Sigmoid colon (tissue), 7 donors: ENCODE results near the gene SLC2A13. TPM values are rescaled to one million over a fixed set of nuclear protein-coding genes. Genes with fewer than 3 reads are reported as not detected.

Experiments used
- DNase-seq: peaks from one replicate; pipeline ENCODE4 v3.0.0-alpha.2; 2019
- H3K27ac ChIP-seq, 4 donors: fragments of 200-600 bp; sonication (generic); one replicate each; pipeline ENCODE4 v1.5.1; 2016 to 2019; ENCODE audit warnings: mild to moderate bottlenecking in 1 of 4
- H3K27me3 ChIP-seq, 3 donors: fragments of 200-600 bp; sonication (generic); one replicate each; pipeline ENCODE4 v1.5.1; 2019; ENCODE audit warnings: mild to moderate bottlenecking in 1 of 3
- H3K36me3 ChIP-seq, 4 donors: fragments of 200-600 bp; sonication (generic); one replicate each; pipeline ENCODE4 v1.5.1; 2016 to 2019
- H3K4me1 ChIP-seq, 4 donors: fragments of 200-600 bp; sonication (generic); one replicate each; pipeline ENCODE4 v1.5.1; 2017 to 2019
- H3K4me3 ChIP-seq, 4 donors: fragments of 200-600 bp; sonication (generic); one replicate each; pipeline ENCODE4 v1.5.1; 2017 to 2019; ENCODE audit warnings: mild to moderate bottlenecking in 2 of 4, moderate library complexity in 1 of 4
- H3K9me3 ChIP-seq, 4 donors: fragments of 200-600 bp in 3 of 4; sonication (generic) in 3 of 4; one replicate each; pipeline versions ENCODE4 v1.5.1 to v1.6.1; 2013 to 2019
- CTCF ChIP-seq, 4 experiments: fragments of 450-650 bp in 3 of 4; fragments of 200-600 bp in 1 of 4; IDR thresholded peaks; one replicate each; pipeline ENCODE4 v1.5.1; 2016 to 2019; ENCODE audit warnings: antibody characterized with exemption in 4 of 4, mild to moderate bottlenecking in 3 of 4, moderate library complexity in 2 of 4
- EP300 ChIP-seq, 4 donors: sonication (generic); formaldehyde crosslinking; IDR thresholded peaks; one replicate each; pipeline ENCODE4 v1.6.1; 2017; ENCODE audit warnings: antibody characterized with exemption in 4 of 4
- POLR2A ChIP-seq, 2 donors: fragments of 450-650 bp; IDR thresholded peaks; one replicate each; pipeline ENCODE4 v1.6.1; 2016; ENCODE audit warnings: antibody characterized with exemption in 2 of 2, mild to moderate bottlenecking in 2 of 2, moderate library complexity in 2 of 2
- POLR2AphosphoS5 ChIP-seq, 4 donors: sonication (generic); formaldehyde crosslinking; IDR thresholded peaks; one replicate each; pipeline ENCODE4 v1.6.1; 2017; ENCODE audit warnings: antibody characterized with exemption in 4 of 4
- WGBS, 2 donors: extraction: QIAGEN DNeasy Blood & Tissue Kit; methylation state at CpG; one replicate each; pipeline ENCODE4 v1.1.7; 2013; 5-methylcytosine and 5-hydroxymethylcytosine counted together
- intact Hi-C: fragments of 100-400 bp; cut with DNase I; formaldehyde crosslinking; loops from one replicate; pipeline ENCODE4 v1.15.1; 2023
- polyA plus RNA-seq, 3 donors: library from polyadenylated mRNA; stranded (reverse); fragments of 200-250 nt; gene quantifications; one replicate each; pipeline ENCODE4 v1.2.3, GENCODE V29; 2013
- total RNA-seq, 4 donors: library from RNA; depleted of rRNA; stranded (reverse); fragments of >200 nt; gene quantifications; one replicate each; pipeline ENCODE4 v1.1.0, GENCODE V29; 2016
- donor health status: healthy with polysubstance abuse.
- donor health status: Bipolar disorder and iron deficiency.
- donor health status: healthy.

The SLC2A13 gene
- total and polyA plus RNA-seq, 7 donors, result 1.8 to 32.3 (median 20.2) TPM

- no peak for TF ChIP-seq POLR2A (IDR thresholded peaks at IDR 0.05)
- TF ChIP-seq POLR2AphosphoS5 (IDR thresholded peaks at IDR 0.05), result no peak
- TF ChIP-seq EP300 (IDR thresholded peaks at IDR 0.05), result no peak
- TF ChIP-seq CTCF (IDR thresholded peaks at IDR 0.05), result no peak
- H3K27ac ChIP-seq, result no peak overlapping the region
- WGBS, 2 donors, result 24 to 72% methylated on average over 1 of the region's 1 CpG
These were observed 134.5 kb downstream of the SLC2A13 start for GRCh38 chr12:39971348-39971747.

DNA sequence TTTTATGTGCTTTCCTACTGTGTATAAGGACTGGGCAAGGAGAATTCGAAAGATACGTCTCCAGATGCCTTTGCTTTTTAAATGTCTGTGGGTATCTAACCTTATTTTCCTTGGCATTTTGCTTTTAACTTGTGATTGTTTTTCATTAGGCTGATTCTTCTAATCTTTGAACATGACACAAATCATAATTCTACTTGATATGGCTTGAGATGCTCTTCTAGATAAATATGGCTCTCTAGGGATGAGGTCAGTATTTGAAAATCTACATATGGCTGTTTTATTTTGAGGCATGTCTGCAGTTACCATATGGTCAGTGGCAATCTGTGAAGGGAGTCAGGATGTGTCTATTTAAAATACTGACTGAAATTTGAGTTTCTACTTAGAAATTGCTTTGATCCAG lies 139.2 kb downstream of the SLC2A13 start:
- TF ChIP-seq POLR2AphosphoS5 (IDR thresholded peaks at IDR 0.05) (no peak), EP300 (IDR thresholded peaks at IDR 0.05) (no peak), CTCF (IDR thresholded peaks at IDR 0.05) (no peak), POLR2A (IDR thresholded peaks at IDR 0.05) (no peak)
- Histone ChIP-seq H3K4me1 (no peaks in the 10 kb centered on the region), H3K4me3 (no peak overlapping the region), H3K36me3 (no peaks in the 10 kb centered on the region), H3K27ac (no peak overlapping the region), H3K27me3 (no peaks in the 10 kb centered on the region), H3K9me3 (no peaks in the 10 kb centered on the region)
- no peak for DNase-seq
- intact Hi-C loops, result no loop called here
- WGBS, 2 donors, result 87 to 90% methylated on average over 2 of the region's 2 CpGs

More at GRCh38 chr12:39971348-39971747, 134.5 kb downstream of the SLC2A13 start:
- DNase-seq, result no peak
- Histone ChIP-seq H3K9me3 (no peaks in the 10 kb centered on the region), H3K4me3 (no peak overlapping the region), H3K27me3 (no peaks in the 10 kb centered on the region), H3K4me1 (peaks cover 0 to 10% (median 3%) of the 10 kb centered on the region in 4 donors), H3K36me3 (no peaks in the 10 kb centered on the region)
- intact Hi-C loops, result no loop called here

GRCh38 chr12:39966256-39966655 lies 139.6 kb downstream of the SLC2A13 start:
- TF ChIP-seq POLR2AphosphoS5 (IDR thresholded peaks at IDR 0.05), result no peak
- TF ChIP-seq POLR2A (IDR thresholded peaks at IDR 0.05), result no peak
- TF ChIP-seq EP300 (IDR thresholded peaks at IDR 0.05), result no peak
- Histone ChIP-seq H3K4me1 (no peaks in the 10 kb centered on the region), H3K36me3 (no peaks in the 10 kb centered on the region), H3K4me3 (no peak overlapping the region), H3K27me3 (no peaks in the 10 kb centered on the region), H3K27ac (no peak overlapping the region), H3K9me3 (no peaks in the 10 kb centered on the region)
- DNase-seq, result no peak
- intact Hi-C loops, result no loop called here
- WGBS, 2 donors, result 75 to 77% methylated on average over 2 of the region's 2 CpGs

DNA sequence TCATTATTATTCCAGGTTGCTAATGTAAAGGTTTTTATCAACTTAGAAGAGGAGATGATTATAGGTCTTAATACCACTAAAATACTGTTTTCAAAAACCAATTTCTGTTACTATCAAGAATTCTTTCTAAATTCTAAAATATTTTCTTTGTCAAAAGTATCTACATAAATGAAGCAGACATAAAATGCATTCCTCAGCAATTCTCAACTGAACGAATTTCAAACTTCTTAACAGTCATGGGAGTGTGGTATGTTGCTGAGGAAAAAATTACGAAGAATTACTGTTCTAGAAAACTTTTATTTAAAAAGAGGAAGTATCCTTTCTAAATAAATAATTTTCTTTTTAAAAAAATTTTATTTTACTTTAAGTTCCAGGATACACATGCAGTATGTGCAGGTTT lies 146.4 kb downstream of the SLC2A13 start:
- H3K36me3 ChIP-seq, result no peaks in the 10 kb centered on the region
- TF ChIP-seq CTCF (IDR thresholded peaks at IDR 0.05), result no peak
- no peak for TF ChIP-seq POLR2A (IDR thresholded peaks at IDR 0.05)
- no peak for TF ChIP-seq POLR2AphosphoS5 (IDR thresholded peaks at IDR 0.05)
- TF ChIP-seq EP300 (IDR thresholded peaks at IDR 0.05), result no peak
- WGBS, 2 donors, result 90 to 97% methylated on average over 2 of the region's 2 CpGs
- H3K4me3 ChIP-seq, result no peak overlapping the region
- no peaks in the 10 kb centered on the region for H3K4me1 ChIP-seq
- DNase-seq, result no peak
- no peak overlapping the region for H3K27ac ChIP-seq
- no peaks in the 10 kb centered on the region for H3K9me3 ChIP-seq
- H3K27me3 ChIP-seq, result no peaks in the 10 kb centered on the region
- intact Hi-C loops, result no loop called here

DNA sequence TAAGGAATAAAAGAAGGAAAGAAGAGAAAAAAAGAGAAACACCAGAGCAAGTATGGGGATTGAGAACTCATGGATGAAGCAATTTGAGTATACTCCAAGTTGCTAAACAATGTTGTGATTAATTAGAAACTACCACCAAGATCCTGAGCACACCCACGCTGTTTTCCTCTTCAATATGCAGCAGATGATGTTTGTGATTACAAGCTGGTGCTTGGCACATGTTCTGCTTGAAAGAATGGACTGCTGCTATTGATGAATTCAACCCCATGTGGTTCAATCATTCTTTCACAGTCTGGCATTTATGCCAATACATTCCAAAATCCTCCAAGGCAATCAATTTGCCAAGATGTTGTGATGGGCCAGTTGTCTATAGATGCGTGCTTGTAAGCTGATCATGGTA lies 146.8 kb downstream of the SLC2A13 start:
- Histone ChIP-seq H3K4me1 (no peaks in the 10 kb centered on the region), H3K36me3 (no peaks in the 10 kb centered on the region), H3K9me3 (no peaks in the 10 kb centered on the region), H3K4me3 (no peak overlapping the region), H3K27me3 (no peaks in the 10 kb centered on the region), H3K27ac (no peak overlapping the region)
- intact Hi-C loops, result no loop called here
- TF ChIP-seq EP300 (IDR thresholded peaks at IDR 0.05), result no peak
- no peak for TF ChIP-seq CTCF (IDR thresholded peaks at IDR 0.05)
- TF ChIP-seq POLR2A (IDR thresholded peaks at IDR 0.05), result no peak
- TF ChIP-seq POLR2AphosphoS5 (IDR thresholded peaks at IDR 0.05), result no peak
- WGBS, 2 donors, result 93 to 94% methylated on average over 2 of the region's 2 CpGs
- no peak for DNase-seq
